Progenitor cell of endocrine pancreas (in vitro differentiated cells): ENCODE results near the gene ADAM22. TPM values are rescaled to one million over a fixed set of nuclear protein-coding genes. Genes with fewer than 3 reads are reported as not detected.
"Not testable (repeated sequence)": the region's sequence is repeated elsewhere in the genome, so short reads cannot be mapped to it uniquely, and the experiment has no call there.

Experiments
- DNase-seq: peaks from one replicate; pipeline ENCODE4 v3.0.0; 2021; ENCODE audit warnings: low spot score; ENCODE audit not compliant: unreplicated experiment
- H3K27ac Mint-ChIP-seq: 2 replicates; pipeline ENCODE4 v1.8.0; 2021; ENCODE audit warnings: mild to moderate bottlenecking, moderate library complexity, mixed read lengths
- H3K27me3 Mint-ChIP-seq: 2 replicates; pipeline ENCODE4 v1.8.0; 2021; ENCODE audit warnings: mixed read lengths
- H3K36me3 Mint-ChIP-seq: 2 replicates; pipeline ENCODE4 v1.8.0; 2022; ENCODE audit warnings: mixed read lengths; ENCODE audit not compliant: insufficient read depth
- H3K4me1 Mint-ChIP-seq: 2 replicates; pipeline ENCODE4 v1.8.0; 2021; ENCODE audit warnings: low read depth, mixed read lengths
- H3K4me3 Mint-ChIP-seq: 2 replicates; pipeline ENCODE4 v1.8.0; 2021; ENCODE audit warnings: low read depth, mild to moderate bottlenecking, moderate library complexity, mixed read lengths
- H3K9me3 Mint-ChIP-seq: 2 replicates; pipeline ENCODE4 v1.8.0; 2021; ENCODE audit warnings: low read depth, mixed read lengths
- CTCF ChIP-seq: fragments of 200-600 bp; sonication (generic); IDR thresholded peaks from one replicate; pipeline ENCODE4 v1.5.0; 2021; ENCODE audit warnings: antibody characterized with exemption, mild to moderate bottlenecking; ENCODE audit not compliant: unreplicated experiment
- total RNA-seq: library from RNA; stranded (reverse); gene quantifications from 2 replicates; pipeline ENCODE4 v1.2.1, GENCODE V29; 2021

The ADAM22 gene
- total RNA-seq, 1 donor from 2014 or later = 15.8 TPM

GRCh38 chr7:88153378-88153777 lies 219.3 kb downstream of the ADAM22 start:
- peaks cover 13% of the 10 kb centered on the region for H3K4me1 Mint-ChIP-seq
- H3K4me3 Mint-ChIP-seq = no peak overlapping the region
- H3K27me3 Mint-ChIP-seq = peaks cover 3% of the 10 kb centered on the region
- H3K36me3 Mint-ChIP-seq = peaks cover 18% of the 10 kb centered on the region
- DNase-seq = no peak
- no peak overlapping the region for H3K27ac Mint-ChIP-seq
- no peak for TF ChIP-seq CTCF
- H3K9me3 Mint-ChIP-seq = peaks cover 13% of the 10 kb centered on the region

- Mint-ChIP-seq H3K9me3 (peaks cover 29% of the 10 kb centered on the region), H3K27ac (no peak overlapping the region), H3K36me3 (peaks cover 37% of the 10 kb centered on the region), H3K27me3 (peaks cover 3% of the 10 kb centered on the region), H3K4me1 (peaks cover 9% of the 10 kb centered on the region), H3K4me3 (no peak overlapping the region)
- DNase-seq = no peak
- no peak for TF ChIP-seq CTCF
These were observed 221.7 kb downstream of the ADAM22 start for GRCh38 chr7:88155756-88156155.

- H3K4me1 Mint-ChIP-seq = peaks cover 3% of the 10 kb centered on the region
- peaks cover 32% of the 10 kb centered on the region for H3K9me3 Mint-ChIP-seq
- no peak overlapping the region for H3K27ac Mint-ChIP-seq
- H3K27me3 Mint-ChIP-seq = peaks cover 3% of the 10 kb centered on the region
- no peak for TF ChIP-seq CTCF
- no peak for DNase-seq
- peaks cover 37% of the 10 kb centered on the region for H3K36me3 Mint-ChIP-seq
- H3K4me3 Mint-ChIP-seq = no peak overlapping the region
These were observed 222.3 kb downstream of the ADAM22 start for GRCh38 chr7:88156356-88156755.

- not testable (repeated sequence) for DNase-seq, H3K4me1 Mint-ChIP-seq, H3K27ac Mint-ChIP-seq, H3K27me3 Mint-ChIP-seq, H3K4me3 Mint-ChIP-seq
- H3K9me3 Mint-ChIP-seq = peaks cover 35% of the 10 kb centered on the region
- peaks cover 34% of the 10 kb centered on the region for H3K36me3 Mint-ChIP-seq
These were observed 225.7 kb downstream of the ADAM22 start for GRCh38 chr7:88159741-88160140.

- Mint-ChIP-seq H3K4me1 (no peaks in the 10 kb centered on the region), H3K4me3 (no peak overlapping the region), H3K36me3 (no peaks in the 10 kb centered on the region), H3K27me3 (no peaks in the 10 kb centered on the region), H3K27ac (no peak overlapping the region), H3K9me3 (peaks cover 6% of the 10 kb centered on the region)
- no peak for TF ChIP-seq CTCF
- DNase-seq = no peak
These were observed 231.6 kb downstream of the ADAM22 start for GRCh38 chr7:88165697-88166096.

- no peak for TF ChIP-seq CTCF
- Mint-ChIP-seq H3K27ac (no peak overlapping the region), H3K9me3 (no peaks in the 10 kb centered on the region), H3K4me1 (no peaks in the 10 kb centered on the region), H3K36me3 (no peaks in the 10 kb centered on the region), H3K27me3 (no peaks in the 10 kb centered on the region), H3K4me3 (no peak overlapping the region)
- no peak for DNase-seq
These were observed 233.2 kb downstream of the ADAM22 start for GRCh38 chr7:88167223-88167622.
